Measurements from ENCODE around the gene LIN7B. TPM values are rescaled to one million over a fixed set of nuclear protein-coding genes. Genes with fewer than 3 reads are reported as not detected.
A peak's percentile ranks its signal among the peaks of the same experiment; 100 is the strongest.

The LIN7B gene
- total and polyA plus RNA-seq, 2 of the 13 experiments (the other 11 are each of a cell fraction or from before 2014, with no cell fraction given): 5.3 to 7.6 TPM

DNA sequence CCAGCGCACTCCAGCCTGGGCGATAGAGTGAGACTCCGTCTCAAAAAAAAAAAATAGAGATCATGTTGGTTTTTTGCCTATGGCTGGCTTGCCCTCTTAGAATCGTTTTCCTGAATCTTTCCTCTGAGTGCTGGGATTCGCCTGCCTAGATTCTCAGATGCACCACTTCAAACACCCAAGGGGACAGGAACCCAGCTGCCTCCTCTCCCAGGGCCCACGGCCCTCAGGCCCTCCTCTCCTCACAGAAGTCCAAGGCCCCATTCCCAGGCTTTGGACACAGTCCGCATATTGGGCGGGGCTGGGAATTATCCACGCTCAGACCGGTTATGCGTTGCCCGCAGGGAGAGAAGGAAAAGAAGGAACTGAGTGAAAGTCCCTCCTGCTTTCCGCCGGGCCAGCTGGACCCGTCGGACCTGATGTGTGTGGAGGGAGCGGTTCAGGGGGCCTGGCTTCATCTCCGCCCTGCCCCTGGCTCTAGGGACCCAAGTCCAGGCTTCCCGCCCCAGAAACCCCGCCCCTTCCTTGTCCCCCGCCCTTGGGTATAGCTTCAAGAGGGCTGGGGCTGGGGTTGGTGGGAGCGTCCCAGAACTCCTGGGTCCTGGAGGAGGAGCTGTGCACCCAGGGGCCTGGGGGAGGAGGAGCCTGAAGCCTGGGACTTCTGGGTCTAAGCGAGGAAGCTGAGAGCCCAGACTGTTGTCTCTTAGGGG lies 11.0 kb downstream of the LIN7B start (continued):
- TF ChIP-seq, protein P1, sequence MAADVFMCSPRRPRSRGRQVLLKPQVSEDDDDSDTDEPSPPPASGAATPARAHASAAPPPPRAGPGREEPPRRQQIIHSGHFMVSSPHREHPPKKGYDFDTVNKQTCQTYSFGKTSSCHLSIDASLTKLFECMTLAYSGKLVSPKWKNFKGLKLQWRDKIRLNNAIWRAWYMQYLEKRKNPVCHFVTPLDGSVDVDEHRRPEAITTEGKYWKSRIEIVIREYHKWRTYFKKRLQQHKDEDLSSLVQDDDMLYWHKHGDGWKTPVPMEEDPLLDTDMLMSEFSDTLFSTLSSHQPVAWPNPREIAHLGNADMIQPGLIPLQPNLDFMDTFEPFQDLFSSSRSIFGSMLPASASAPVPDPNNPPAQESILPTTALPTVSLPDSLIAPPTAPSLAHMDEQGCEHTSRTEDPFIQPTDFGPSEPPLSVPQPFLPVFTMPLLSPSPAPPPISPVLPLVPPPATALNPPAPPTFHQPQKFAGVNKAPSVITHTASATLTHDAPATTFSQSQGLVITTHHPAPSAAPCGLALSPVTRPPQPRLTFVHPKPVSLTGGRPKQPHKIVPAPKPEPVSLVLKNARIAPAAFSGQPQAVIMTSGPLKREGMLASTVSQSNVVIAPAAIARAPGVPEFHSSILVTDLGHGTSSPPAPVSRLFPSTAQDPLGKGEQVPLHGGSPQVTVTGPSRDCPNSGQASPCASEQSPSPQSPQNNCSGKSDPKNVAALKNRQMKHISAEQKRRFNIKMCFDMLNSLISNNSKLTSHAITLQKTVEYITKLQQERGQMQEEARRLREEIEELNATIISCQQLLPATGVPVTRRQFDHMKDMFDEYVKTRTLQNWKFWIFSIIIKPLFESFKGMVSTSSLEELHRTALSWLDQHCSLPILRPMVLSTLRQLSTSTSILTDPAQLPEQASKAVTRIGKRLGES (CRISPR knock-in tag; IDR thresholded peaks at IDR 0.05; ENCODE audit: borderline replicate concordance): no peak
- TF ChIP-seq ZNF781 (CRISPR knock-in tag; IDR thresholded peaks at IDR 0.05; ENCODE audit: borderline replicate concordance, not compliant biosample characterization) (no peak), YEATS4 (CRISPR knock-in tag; IDR thresholded peaks at IDR 0.05; ENCODE audit: borderline replicate concordance) (peak; percentile 39; the same call in 1 of the 2 replicates), CBX1 (IDR thresholded peaks at IDR 0.05; ENCODE audit: low read depth) (peak; percentile 47), ZNF317 (CRISPR knock-in tag; IDR thresholded peaks at IDR 0.05) (0 out of 2 replicates have a peak, but pooled peaks have one; percentile 37), ZNF572 (CRISPR knock-in tag; IDR thresholded peaks at IDR 0.05) (0 out of 2 replicates have a peak, but pooled peaks have one; percentile 31), ZMAT3 (CRISPR knock-in tag; conservative IDR thresholded peaks at IDR 0.05) (peak; percentile 67; the same call in 1 of the 2 replicates), ZNF777 (CRISPR knock-in tag; IDR thresholded peaks at IDR 0.05) (peak; percentile 59), SOX13 (IDR thresholded peaks at IDR 0.05) (no peak), SOX13 (CRISPR knock-in tag; conservative IDR thresholded peaks at IDR 0.05 in 1 of 2, IDR thresholded peaks at IDR 0.05 in 1 of 2) (no peak; a peak in 1 of 4 replicates), ZNF550 (CRISPR knock-in tag; IDR thresholded peaks at IDR 0.05; ENCODE audit: borderline replicate concordance) (no peak), ZNF569 (CRISPR knock-in tag; IDR thresholded peaks at IDR 0.05; ENCODE audit: borderline replicate concordance) (no peak), ETV5 (CRISPR knock-in tag; IDR thresholded peaks at IDR 0.05; ENCODE audit: borderline replicate concordance) (no peak), MAZ (IDR thresholded peaks at IDR 0.05; ENCODE audit: borderline replicate concordance, low read depth, low read length) (no peak), MAZ (CRISPR knock-in tag; IDR thresholded peaks at IDR 0.05; ENCODE audit: low read depth) (0 out of 2 replicates have a peak, but pooled peaks have one; percentile 24)
- TF ChIP-seq, protein P2, sequence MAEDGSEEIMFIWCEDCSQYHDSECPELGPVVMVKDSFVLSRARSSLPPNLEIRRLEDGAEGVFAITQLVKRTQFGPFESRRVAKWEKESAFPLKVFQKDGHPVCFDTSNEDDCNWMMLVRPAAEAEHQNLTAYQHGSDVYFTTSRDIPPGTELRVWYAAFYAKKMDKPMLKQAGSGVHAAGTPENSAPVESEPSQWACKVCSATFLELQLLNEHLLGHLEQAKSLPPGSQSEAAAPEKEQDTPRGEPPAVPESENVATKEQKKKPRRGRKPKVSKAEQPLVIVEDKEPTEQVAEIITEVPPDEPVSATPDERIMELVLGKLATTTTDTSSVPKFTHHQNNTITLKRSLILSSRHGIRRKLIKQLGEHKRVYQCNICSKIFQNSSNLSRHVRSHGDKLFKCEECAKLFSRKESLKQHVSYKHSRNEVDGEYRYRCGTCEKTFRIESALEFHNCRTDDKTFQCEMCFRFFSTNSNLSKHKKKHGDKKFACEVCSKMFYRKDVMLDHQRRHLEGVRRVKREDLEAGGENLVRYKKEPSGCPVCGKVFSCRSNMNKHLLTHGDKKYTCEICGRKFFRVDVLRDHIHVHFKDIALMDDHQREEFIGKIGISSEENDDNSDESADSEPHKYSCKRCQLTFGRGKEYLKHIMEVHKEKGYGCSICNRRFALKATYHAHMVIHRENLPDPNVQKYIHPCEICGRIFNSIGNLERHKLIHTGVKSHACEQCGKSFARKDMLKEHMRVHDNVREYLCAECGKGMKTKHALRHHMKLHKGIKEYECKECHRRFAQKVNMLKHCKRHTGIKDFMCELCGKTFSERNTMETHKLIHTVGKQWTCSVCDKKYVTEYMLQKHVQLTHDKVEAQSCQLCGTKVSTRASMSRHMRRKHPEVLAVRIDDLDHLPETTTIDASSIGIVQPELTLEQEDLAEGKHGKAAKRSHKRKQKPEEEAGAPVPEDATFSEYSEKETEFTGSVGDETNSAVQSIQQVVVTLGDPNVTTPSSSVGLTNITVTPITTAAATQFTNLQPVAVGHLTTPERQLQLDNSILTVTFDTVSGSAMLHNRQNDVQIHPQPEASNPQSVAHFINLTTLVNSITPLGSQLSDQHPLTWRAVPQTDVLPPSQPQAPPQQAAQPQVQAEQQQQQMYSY (CRISPR knock-in tag; IDR thresholded peaks at IDR 0.05): peak; percentile 93
- TF ChIP-seq, protein P3, sequence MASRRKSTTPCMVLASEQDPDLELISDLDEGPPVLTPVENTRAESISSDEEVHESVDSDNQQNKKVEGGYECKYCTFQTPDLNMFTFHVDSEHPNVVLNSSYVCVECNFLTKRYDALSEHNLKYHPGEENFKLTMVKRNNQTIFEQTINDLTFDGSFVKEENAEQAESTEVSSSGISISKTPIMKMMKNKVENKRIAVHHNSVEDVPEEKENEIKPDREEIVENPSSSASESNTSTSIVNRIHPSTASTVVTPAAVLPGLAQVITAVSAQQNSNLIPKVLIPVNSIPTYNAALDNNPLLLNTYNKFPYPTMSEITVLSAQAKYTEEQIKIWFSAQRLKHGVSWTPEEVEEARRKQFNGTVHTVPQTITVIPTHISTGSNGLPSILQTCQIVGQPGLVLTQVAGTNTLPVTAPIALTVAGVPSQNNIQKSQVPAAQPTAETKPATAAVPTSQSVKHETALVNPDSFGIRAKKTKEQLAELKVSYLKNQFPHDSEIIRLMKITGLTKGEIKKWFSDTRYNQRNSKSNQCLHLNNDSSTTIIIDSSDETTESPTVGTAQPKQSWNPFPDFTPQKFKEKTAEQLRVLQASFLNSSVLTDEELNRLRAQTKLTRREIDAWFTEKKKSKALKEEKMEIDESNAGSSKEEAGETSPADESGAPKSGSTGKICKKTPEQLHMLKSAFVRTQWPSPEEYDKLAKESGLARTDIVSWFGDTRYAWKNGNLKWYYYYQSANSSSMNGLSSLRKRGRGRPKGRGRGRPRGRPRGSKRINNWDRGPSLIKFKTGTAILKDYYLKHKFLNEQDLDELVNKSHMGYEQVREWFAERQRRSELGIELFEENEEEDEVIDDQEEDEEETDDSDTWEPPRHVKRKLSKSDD (CRISPR knock-in tag; IDR thresholded peaks at IDR 0.05; ENCODE audit: low read depth): peak; percentile 37; the same call in 1 of the 2 replicates
- TF ChIP-seq, protein P4, sequence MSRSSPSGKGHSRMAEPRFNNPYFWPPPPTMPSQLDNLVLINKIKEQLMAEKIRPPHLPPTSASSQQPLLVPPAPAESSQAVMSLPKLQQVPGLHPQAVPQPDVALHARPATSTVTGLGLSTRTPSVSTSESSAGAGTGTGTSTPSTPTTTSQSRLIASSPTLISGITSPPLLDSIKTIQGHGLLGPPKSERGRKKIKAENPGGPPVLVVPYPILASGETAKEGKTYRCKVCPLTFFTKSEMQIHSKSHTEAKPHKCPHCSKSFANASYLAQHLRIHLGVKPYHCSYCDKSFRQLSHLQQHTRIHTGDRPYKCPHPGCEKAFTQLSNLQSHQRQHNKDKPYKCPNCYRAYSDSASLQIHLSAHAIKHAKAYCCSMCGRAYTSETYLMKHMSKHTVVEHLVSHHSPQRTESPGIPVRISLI (CRISPR knock-in tag; IDR thresholded peaks at IDR 0.05; ENCODE audit: borderline replicate concordance): no peak

Measured in HepG2 (cell line).